Measurements from ENCODE around the gene ROBO2.

ROBO2 gene

DNA sequence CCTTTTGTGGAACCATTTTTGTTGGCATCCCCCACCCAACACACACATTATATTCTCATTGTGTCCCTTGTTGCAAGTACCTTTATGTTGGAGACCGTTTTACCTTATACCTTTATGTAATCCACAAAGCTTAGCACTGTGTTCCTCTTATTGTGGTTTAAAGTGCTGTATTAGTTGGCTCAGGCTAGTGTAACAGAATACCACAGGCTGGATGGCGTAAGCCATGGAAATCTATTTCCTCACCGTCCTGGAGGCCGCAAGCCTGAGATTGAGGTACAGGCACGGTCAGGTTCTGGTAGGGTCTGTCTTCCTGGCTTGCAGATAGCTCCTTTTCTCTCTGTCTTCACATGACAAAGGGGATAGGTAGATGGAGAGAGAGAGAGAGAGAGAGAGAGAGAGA lies 302.8 kb downstream of the ROBO2 start:
- no peaks in the 10 kb centered on the region for H3K27me3 ChIP-seq (ENCODE audit: control insufficient read depth, insufficient read depth, low read length, poor library complexity, severe bottlenecking)
- no peaks in the 10 kb centered on the region for H3K9me3 ChIP-seq (ENCODE audit: control insufficient read depth, low read length)
- WGBS, 2 experiments = 84 to 91% methylated on average over 5 of the region's 5 CpGs
- H3K4me1 ChIP-seq (ENCODE audit: control insufficient read depth, insufficient read depth, low read length) = no peaks in the 10 kb centered on the region
- no peak overlapping the region for H3K4me3 ChIP-seq (ENCODE audit: insufficient read depth, low read depth, low read length)
- H3K27ac ChIP-seq (ENCODE audit: insufficient read depth, low read depth, low read length, poor library complexity, severe bottlenecking) = no peak overlapping the region
- H3K36me3 ChIP-seq (ENCODE audit: control insufficient read depth, insufficient read depth, low read length) = no peaks in the 10 kb centered on the region

DNA sequence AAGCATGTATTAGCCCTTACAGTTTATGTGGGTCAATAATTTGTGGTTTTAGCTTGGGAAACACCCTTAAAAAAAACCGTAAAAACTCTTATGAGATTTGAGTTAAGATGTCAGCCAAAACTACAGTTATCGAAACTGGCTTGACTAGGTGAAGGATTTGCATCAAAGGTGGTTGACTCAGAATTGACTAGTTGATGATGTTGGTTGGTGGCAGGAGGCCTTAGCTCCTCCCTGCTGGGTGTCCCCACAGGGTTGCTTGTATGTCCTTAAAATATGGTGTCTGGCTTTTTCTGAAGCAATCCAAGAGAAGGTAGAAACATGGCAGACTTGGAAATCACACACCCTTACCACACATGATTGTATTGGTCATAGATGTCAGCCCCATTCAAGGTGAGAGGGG lies 305.1 kb downstream of the ROBO2 start:
- Histone ChIP-seq H3K27ac (ENCODE audit: insufficient read depth, low read depth, low read length, poor library complexity, severe bottlenecking) (no peak overlapping the region), H3K9me3 (ENCODE audit: control insufficient read depth, low read length) (no peaks in the 10 kb centered on the region), H3K4me1 (ENCODE audit: control insufficient read depth, insufficient read depth, low read length) (no peaks in the 10 kb centered on the region), H3K27me3 (ENCODE audit: control insufficient read depth, insufficient read depth, low read length, poor library complexity, severe bottlenecking) (no peaks in the 10 kb centered on the region), H3K36me3 (ENCODE audit: control insufficient read depth, insufficient read depth, low read length) (no peaks in the 10 kb centered on the region), H3K4me3 (ENCODE audit: insufficient read depth, low read depth, low read length) (no peak overlapping the region)
- WGBS, 2 experiments = 95 to 97% methylated on average over 2 of the region's 2 CpGs

DNA sequence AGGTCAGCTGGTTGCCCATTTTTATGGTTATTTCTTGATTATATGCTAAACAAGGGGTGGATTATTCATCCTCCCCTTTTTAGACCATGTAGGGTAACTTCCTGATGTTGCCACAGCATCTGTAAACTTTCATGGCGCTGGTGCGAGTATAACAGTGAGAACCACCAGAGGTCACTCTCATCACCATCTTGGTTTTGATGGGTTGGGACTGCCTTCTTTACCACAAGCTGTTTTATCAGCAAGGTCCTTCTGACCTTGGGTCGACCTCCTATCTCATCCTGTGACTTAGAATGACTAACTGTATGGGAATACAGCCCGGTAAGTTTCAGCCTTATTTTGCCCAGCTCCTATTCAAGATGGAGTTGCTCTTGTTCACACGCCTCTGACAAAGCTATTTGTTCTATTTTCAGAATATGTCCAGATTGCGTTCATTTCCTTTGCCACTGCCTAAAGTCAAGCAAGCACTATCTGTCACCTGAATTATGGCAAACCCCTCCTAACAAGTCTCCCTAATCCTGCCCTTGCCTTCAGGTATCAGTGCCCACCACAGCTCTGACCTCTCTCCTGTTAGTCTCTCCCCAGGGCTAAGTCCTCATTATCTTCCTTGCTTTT lies 308.5 kb downstream of the ROBO2 start:
- Histone ChIP-seq H3K4me1 (ENCODE audit: control insufficient read depth, insufficient read depth, low read length) (no peaks in the 10 kb centered on the region), H3K4me3 (ENCODE audit: insufficient read depth, low read depth, low read length) (no peak overlapping the region), H3K9me3 (ENCODE audit: control insufficient read depth, low read length) (no peaks in the 10 kb centered on the region), H3K27ac (ENCODE audit: insufficient read depth, low read depth, low read length, poor library complexity, severe bottlenecking) (no peak overlapping the region), H3K27me3 (ENCODE audit: control insufficient read depth, insufficient read depth, low read length, poor library complexity, severe bottlenecking) (no peaks in the 10 kb centered on the region), H3K36me3 (ENCODE audit: control insufficient read depth, insufficient read depth, low read length) (no peaks in the 10 kb centered on the region)
- 64 to 67% methylated on average over 6 of the region's 6 CpGs for WGBS, 2 experiments

DNA sequence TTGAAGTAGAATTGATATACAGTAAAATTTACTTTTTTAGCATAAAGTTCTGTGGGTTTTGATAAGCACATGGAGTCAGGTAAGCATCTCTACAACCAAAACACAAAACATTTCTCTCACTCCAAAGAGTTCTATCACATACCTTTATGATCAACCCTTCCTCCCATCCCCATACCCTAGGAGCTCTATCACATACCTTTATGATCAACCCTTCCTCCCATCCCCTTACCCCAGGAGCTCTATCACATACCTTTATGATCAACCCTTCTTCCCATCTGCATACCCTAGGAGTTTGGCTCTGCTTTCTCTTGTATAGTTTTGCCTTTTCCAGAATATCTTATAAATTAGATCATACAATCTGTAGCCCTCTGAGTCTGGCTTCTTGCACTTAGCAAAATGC lies 315.1 kb downstream of the ROBO2 start:
- no peak overlapping the region for H3K4me3 ChIP-seq (ENCODE audit: insufficient read depth, low read depth, low read length)
- no peaks in the 10 kb centered on the region for H3K9me3 ChIP-seq (ENCODE audit: control insufficient read depth, low read length)
- no peaks in the 10 kb centered on the region for H3K4me1 ChIP-seq (ENCODE audit: control insufficient read depth, insufficient read depth, low read length)
- no peak overlapping the region for H3K27ac ChIP-seq (ENCODE audit: insufficient read depth, low read depth, low read length, poor library complexity, severe bottlenecking)
- no peaks in the 10 kb centered on the region for H3K36me3 ChIP-seq (ENCODE audit: control insufficient read depth, insufficient read depth, low read length)
- no peaks in the 10 kb centered on the region for H3K27me3 ChIP-seq (ENCODE audit: control insufficient read depth, insufficient read depth, low read length, poor library complexity, severe bottlenecking)

DNA sequence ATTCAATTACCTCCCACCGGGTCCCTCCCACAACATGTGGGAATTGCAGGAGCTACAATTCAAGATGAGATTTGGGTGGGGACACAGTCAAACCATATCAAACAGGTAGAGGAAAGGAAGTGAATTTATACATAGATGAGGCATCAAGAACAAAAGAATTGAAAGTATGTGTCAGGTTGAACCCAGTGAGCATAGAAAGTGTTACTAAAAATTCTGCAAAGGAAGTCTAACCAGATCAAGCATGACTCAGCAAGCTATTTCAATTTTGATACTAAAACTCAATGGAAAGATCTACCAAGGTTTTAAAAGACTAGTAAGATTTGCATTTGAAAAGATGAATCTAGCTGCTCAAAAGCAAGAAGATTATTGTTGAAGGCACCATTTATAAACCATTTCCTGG lies 323.0 kb downstream of the ROBO2 start:
- H3K27me3 ChIP-seq (ENCODE audit: control insufficient read depth, insufficient read depth, low read length, poor library complexity, severe bottlenecking) = no peaks in the 10 kb centered on the region
- 100% methylated on average over 1 of the region's 1 CpG; no CpG with 5 or more reads in 1 of the 2 experiments for WGBS, 2 experiments
- no peaks in the 10 kb centered on the region for H3K4me1 ChIP-seq (ENCODE audit: control insufficient read depth, insufficient read depth, low read length)
- H3K4me3 ChIP-seq (ENCODE audit: insufficient read depth, low read depth, low read length) = no peak overlapping the region
- H3K36me3 ChIP-seq (ENCODE audit: control insufficient read depth, insufficient read depth, low read length) = no peaks in the 10 kb centered on the region
- no peak overlapping the region for H3K27ac ChIP-seq (ENCODE audit: insufficient read depth, low read depth, low read length, poor library complexity, severe bottlenecking)
- no peaks in the 10 kb centered on the region for H3K9me3 ChIP-seq (ENCODE audit: control insufficient read depth, low read length)

DNA sequence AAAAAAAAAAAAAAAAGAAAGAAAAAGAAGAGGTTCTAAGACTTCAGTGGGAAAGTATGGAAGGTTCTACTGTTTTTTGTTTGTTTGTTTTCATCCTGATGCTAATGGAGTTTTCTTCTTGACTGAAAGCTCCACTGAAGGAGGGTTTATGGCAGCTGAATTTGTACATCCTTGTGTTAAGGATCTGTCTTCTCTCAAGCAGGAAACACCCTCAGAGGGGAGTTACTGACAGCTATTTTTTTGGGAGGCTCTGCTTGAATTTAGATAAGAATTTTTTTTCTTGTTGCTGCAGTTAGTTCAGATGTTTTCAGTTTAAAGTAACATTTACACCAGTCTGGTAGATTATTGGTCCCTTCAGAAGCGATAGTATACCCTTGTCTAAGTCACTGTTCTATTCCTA lies 325.3 kb downstream of the ROBO2 start:
- Histone ChIP-seq H3K4me1 (ENCODE audit: control insufficient read depth, insufficient read depth, low read length) (no peaks in the 10 kb centered on the region), H3K27me3 (ENCODE audit: control insufficient read depth, insufficient read depth, low read length, poor library complexity, severe bottlenecking) (no peaks in the 10 kb centered on the region), H3K27ac (ENCODE audit: insufficient read depth, low read depth, low read length, poor library complexity, severe bottlenecking) (no peak overlapping the region), H3K36me3 (ENCODE audit: control insufficient read depth, insufficient read depth, low read length) (no peaks in the 10 kb centered on the region), H3K4me3 (ENCODE audit: insufficient read depth, low read depth, low read length) (no peak overlapping the region), H3K9me3 (ENCODE audit: control insufficient read depth, low read length) (no peaks in the 10 kb centered on the region)
- WGBS, 2 experiments = 100% methylated on average over 1 of the region's 1 CpG

DNA sequence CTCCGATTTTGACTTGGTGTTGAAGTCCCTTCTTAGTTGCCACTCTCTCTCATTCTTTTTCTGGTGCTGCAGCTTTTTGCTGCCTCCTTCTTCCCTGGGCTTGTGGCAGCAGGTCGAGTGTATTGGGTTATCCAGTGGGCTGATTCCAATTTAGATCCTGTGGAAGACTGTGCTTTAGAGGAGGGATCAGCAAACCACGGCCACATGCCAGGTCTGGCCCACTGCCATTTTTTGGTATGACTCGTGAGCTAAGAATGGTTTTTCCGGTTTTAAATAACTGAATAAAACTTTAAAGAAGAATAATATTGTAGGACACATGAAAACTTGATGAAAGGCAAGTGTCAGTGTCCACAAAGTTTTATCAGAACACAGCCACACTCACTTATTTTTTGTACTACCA lies 330.5 kb downstream of the ROBO2 start:
- no peaks in the 10 kb centered on the region for H3K36me3 ChIP-seq (ENCODE audit: control insufficient read depth, insufficient read depth, low read length)
- H3K9me3 ChIP-seq (ENCODE audit: control insufficient read depth, low read length) = no peaks in the 10 kb centered on the region
- no peaks in the 10 kb centered on the region for H3K27me3 ChIP-seq (ENCODE audit: control insufficient read depth, insufficient read depth, low read length, poor library complexity, severe bottlenecking)
- no peak overlapping the region for H3K27ac ChIP-seq (ENCODE audit: insufficient read depth, low read depth, low read length, poor library complexity, severe bottlenecking)
- WGBS, 2 experiments = 96 to 97% methylated on average over 5 of the region's 5 CpGs
- no peaks in the 10 kb centered on the region for H3K4me1 ChIP-seq (ENCODE audit: control insufficient read depth, insufficient read depth, low read length)
- no peak overlapping the region for H3K4me3 ChIP-seq (ENCODE audit: insufficient read depth, low read depth, low read length)

DNA sequence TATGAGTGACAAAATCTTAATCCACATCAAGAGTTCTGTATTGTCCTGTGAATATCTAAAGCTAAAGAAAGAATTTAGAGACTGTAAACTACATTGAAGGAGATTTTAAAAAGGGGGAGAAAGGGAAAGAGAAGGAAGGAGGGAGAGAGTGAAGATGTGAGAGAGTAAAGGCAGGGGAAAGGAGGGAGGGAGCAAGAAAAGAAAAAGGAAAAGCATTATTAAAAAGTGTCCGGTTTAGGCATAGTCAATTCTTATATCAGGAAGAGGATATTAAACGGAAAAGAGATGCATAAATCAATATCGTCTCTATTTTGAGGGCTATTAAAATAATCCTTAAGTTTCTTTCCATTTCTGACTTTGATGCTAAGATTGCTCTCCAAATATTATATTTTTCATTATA lies 332.1 kb downstream of the ROBO2 start:
- Histone ChIP-seq H3K36me3 (ENCODE audit: control insufficient read depth, insufficient read depth, low read length) (no peaks in the 10 kb centered on the region), H3K9me3 (ENCODE audit: control insufficient read depth, low read length) (no peaks in the 10 kb centered on the region), H3K27me3 (ENCODE audit: control insufficient read depth, insufficient read depth, low read length, poor library complexity, severe bottlenecking) (no peaks in the 10 kb centered on the region), H3K4me3 (ENCODE audit: insufficient read depth, low read depth, low read length) (no peak overlapping the region), H3K4me1 (ENCODE audit: control insufficient read depth, insufficient read depth, low read length) (no peaks in the 10 kb centered on the region), H3K27ac (ENCODE audit: insufficient read depth, low read depth, low read length, poor library complexity, severe bottlenecking) (no peak overlapping the region)
- WGBS, 2 experiments = 93 to 96% methylated on average over 2 to 3 of the region's 3 CpGs

DNA sequence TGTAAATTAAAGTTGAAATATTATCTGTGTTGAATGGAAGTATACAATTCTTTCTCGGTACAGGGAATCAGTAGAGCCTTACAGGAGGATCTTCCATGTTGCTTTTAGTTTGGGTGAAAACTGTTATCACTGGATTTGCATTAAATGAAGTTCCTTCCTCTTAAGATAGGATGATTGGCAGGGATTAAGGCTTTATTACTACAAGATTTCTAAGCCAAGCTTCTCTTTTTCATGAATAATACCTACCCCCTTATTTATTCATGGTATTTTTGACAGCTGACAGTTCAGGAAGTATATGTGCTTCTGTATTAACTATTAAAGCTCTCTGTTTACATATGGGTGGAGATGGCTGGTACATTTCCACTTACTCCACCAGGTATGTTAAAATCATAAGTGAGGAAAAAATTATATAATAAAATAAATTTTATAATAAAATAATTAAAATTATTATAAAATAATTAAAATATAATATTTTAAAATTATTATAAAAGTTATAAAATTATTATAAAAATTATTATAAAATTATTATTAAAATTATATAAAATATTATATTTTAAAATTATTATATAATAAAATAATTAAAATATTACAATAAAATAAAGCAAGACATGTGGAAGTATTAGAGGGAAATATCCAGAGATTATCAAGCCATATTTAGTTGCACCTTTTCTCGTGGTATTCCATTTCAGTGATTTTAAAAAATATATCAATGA lies 332.9 kb downstream of the ROBO2 start:
- H3K27ac ChIP-seq (ENCODE audit: insufficient read depth, low read depth, low read length, poor library complexity, severe bottlenecking) = no peak overlapping the region
- H3K36me3 ChIP-seq (ENCODE audit: control insufficient read depth, insufficient read depth, low read length) = no peaks in the 10 kb centered on the region
- H3K4me1 ChIP-seq (ENCODE audit: control insufficient read depth, insufficient read depth, low read length) = no peaks in the 10 kb centered on the region
- no peaks in the 10 kb centered on the region for H3K27me3 ChIP-seq (ENCODE audit: control insufficient read depth, insufficient read depth, low read length, poor library complexity, severe bottlenecking)
- WGBS, 2 experiments = 96 to 97% methylated on average over 1 to 2 of the region's 2 CpGs
- no peaks in the 10 kb centered on the region for H3K9me3 ChIP-seq (ENCODE audit: control insufficient read depth, low read length)
- no peak overlapping the region for H3K4me3 ChIP-seq (ENCODE audit: insufficient read depth, low read depth, low read length)

DNA sequence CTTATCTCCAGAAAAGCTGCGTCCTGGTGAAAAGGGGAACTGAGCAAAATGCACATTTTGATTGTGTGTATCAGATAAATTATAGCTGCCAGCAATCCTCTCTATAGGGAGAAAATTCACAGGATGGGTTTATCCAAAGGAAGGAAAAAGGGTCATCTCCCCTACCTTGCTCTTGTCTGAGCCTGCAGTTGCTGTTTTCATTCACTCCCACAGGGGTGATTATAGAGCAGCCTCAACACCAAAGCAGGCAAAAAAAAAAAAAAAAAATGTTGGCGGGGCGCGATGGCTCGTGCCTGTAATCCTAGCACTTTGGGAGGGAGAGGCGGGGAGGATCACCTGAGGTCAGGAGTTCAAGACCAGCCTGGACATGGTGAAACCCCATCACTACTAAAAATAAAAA lies 333.7 kb downstream of the ROBO2 start:
- H3K27ac ChIP-seq (ENCODE audit: insufficient read depth, low read depth, low read length, poor library complexity, severe bottlenecking) = no peak overlapping the region
- H3K4me3 ChIP-seq (ENCODE audit: insufficient read depth, low read depth, low read length) = no peak overlapping the region
- no peaks in the 10 kb centered on the region for H3K4me1 ChIP-seq (ENCODE audit: control insufficient read depth, insufficient read depth, low read length)
- WGBS, 2 experiments = 86 to 95% methylated on average over 3 to 5 of the region's 6 CpGs
- H3K9me3 ChIP-seq (ENCODE audit: control insufficient read depth, low read length) = no peaks in the 10 kb centered on the region
- no peaks in the 10 kb centered on the region for H3K36me3 ChIP-seq (ENCODE audit: control insufficient read depth, insufficient read depth, low read length)
- H3K27me3 ChIP-seq (ENCODE audit: control insufficient read depth, insufficient read depth, low read length, poor library complexity, severe bottlenecking) = no peaks in the 10 kb centered on the region

All from ectodermal cell (in vitro differentiated cells).